Effector memory CD8-positive, alpha-beta T cell (primary cell): ENCODE results near the gene SGIP1.
"Not testable (repeated sequence)": the region's sequence is repeated elsewhere in the genome, so short reads cannot be mapped to it uniquely, and the experiment has no call there.

Experiments used
- ATAC-seq: fragments of 150-1000 bp; cut with Tn5 transposase; replicated peaks from 2 replicates; pipeline ENCODE4 v1.10.0; 2021; ENCODE audit warnings: mild to moderate bottlenecking, moderate library complexity
- DNase-seq, 3 experiments: peaks; one replicate each; pipeline ENCODE4 v3.0.0; 2021
- H3K27ac Mint-ChIP-seq, 2 donors: one replicate each; pipeline ENCODE4 v1.8.0; 2022; ENCODE audit warnings: mild to moderate bottlenecking in 2 of 2, mixed read lengths in 2 of 2, moderate library complexity in 2 of 2
- H3K27me3 Mint-ChIP-seq, 2 donors: one replicate each; pipeline ENCODE4 v1.8.0; 2022; ENCODE audit warnings: mixed read lengths in 2 of 2
- H3K36me3 Mint-ChIP-seq: one replicate; pipeline ENCODE4 v1.8.0; 2022; ENCODE audit warnings: mild to moderate bottlenecking, moderate library complexity, mixed read lengths; ENCODE audit not compliant: insufficient read depth
- H3K4me1 Mint-ChIP-seq, 2 donors: one replicate each; pipeline ENCODE4 v1.8.0; 2022; ENCODE audit warnings: low read depth in 2 of 2, mixed read lengths in 2 of 2
- H3K4me3 Mint-ChIP-seq, 2 donors: one replicate each; pipeline ENCODE4 v1.8.0; 2022; ENCODE audit warnings: mild to moderate bottlenecking in 2 of 2, mixed read lengths in 2 of 2, moderate library complexity in 2 of 2
- H3K9me3 Mint-ChIP-seq, 2 donors: one replicate each; pipeline ENCODE4 v1.8.0; 2022; ENCODE audit warnings: mixed read lengths in 2 of 2

The SGIP1 gene

GRCh38 chr1:66583021-66583420, 49.1 kb downstream of the SGIP1 start:
- no peak overlapping the region for H3K27ac Mint-ChIP-seq
- no peaks in the 10 kb centered on the region for H3K9me3 Mint-ChIP-seq
- no peak overlapping the region for H3K4me3 Mint-ChIP-seq
- peaks cover 17 to 46% of the 10 kb centered on the region in 2 donors for H3K27me3 Mint-ChIP-seq
- ATAC-seq = no peak
- H3K36me3 Mint-ChIP-seq = peaks cover 2% of the 10 kb centered on the region
- no peaks in the 10 kb centered on the region for H3K4me1 Mint-ChIP-seq
- no peak for DNase-seq

GRCh38 chr1:66585002-66585401, 51.0 kb downstream of the SGIP1 start:
- Mint-ChIP-seq H3K4me3 (no peak overlapping the region), H3K27ac (no peak overlapping the region), H3K4me1 (no peaks in the 10 kb centered on the region), H3K27me3 (peaks cover 17 to 40% of the 10 kb centered on the region in 2 donors), H3K9me3 (no peaks in the 10 kb centered on the region), H3K36me3 (peaks cover 2% of the 10 kb centered on the region)
- no peak for DNase-seq
- no peak for ATAC-seq

- no peak for DNase-seq
- H3K36me3 Mint-ChIP-seq = no peaks in the 10 kb centered on the region
- peaks cover 31 to 36% of the 10 kb centered on the region in 2 donors for H3K27me3 Mint-ChIP-seq
- no peak overlapping the region for H3K27ac Mint-ChIP-seq
- no peaks in the 10 kb centered on the region for H3K4me1 Mint-ChIP-seq
- no peak for ATAC-seq
- H3K4me3 Mint-ChIP-seq = no peak overlapping the region
- no peaks in the 10 kb centered on the region for H3K9me3 Mint-ChIP-seq
Observed at GRCh38 chr1:66589326-66589725, 55.4 kb downstream of the SGIP1 start.

- DNase-seq, H3K4me3 Mint-ChIP-seq, H3K27ac Mint-ChIP-seq, ATAC-seq, H3K36me3 Mint-ChIP-seq, H3K4me1 Mint-ChIP-seq, H3K9me3 Mint-ChIP-seq: not testable (repeated sequence)
- H3K27me3 Mint-ChIP-seq = peaks cover 38 to 49% of the 10 kb centered on the region in 2 donors
Observed at GRCh38 chr1:66592106-66592507, 58.2 kb downstream of the SGIP1 start.

GRCh38 chr1:66596191-66596590, 62.2 kb downstream of the SGIP1 start:
- no peak overlapping the region for H3K27ac Mint-ChIP-seq
- no peak overlapping the region for H3K4me3 Mint-ChIP-seq
- no peaks in the 10 kb centered on the region for H3K36me3 Mint-ChIP-seq
- no peaks in the 10 kb centered on the region for H3K9me3 Mint-ChIP-seq
- DNase-seq (no peak), ATAC-seq (no peak)
- H3K4me1 Mint-ChIP-seq = no peaks in the 10 kb centered on the region
- H3K27me3 Mint-ChIP-seq = peaks cover 54 to 62% of the 10 kb centered on the region in 2 donors

- H3K4me1 Mint-ChIP-seq = no peaks in the 10 kb centered on the region
- H3K36me3 Mint-ChIP-seq = no peaks in the 10 kb centered on the region
Observed at GRCh38 chr1:66597500-66597899, 63.5 kb downstream of the SGIP1 start.

GRCh38 chr1:66598670-66599069, 64.7 kb downstream of the SGIP1 start:
- no peaks in the 10 kb centered on the region for H3K9me3 Mint-ChIP-seq
- no peak for ATAC-seq
- DNase-seq = no peak
- no peaks in the 10 kb centered on the region for H3K4me1 Mint-ChIP-seq
- H3K27ac Mint-ChIP-seq = no peak overlapping the region
- H3K4me3 Mint-ChIP-seq = no peak overlapping the region
- peaks cover 45 to 54% of the 10 kb centered on the region in 2 donors for H3K27me3 Mint-ChIP-seq
- no peaks in the 10 kb centered on the region for H3K36me3 Mint-ChIP-seq

More at GRCh38 chr1:66597500-66597899, 63.5 kb downstream of the SGIP1 start:
- H3K9me3 Mint-ChIP-seq = no peaks in the 10 kb centered on the region
- H3K4me3 Mint-ChIP-seq = no peak overlapping the region
- DNase-seq = no peak
- no peak for ATAC-seq
- H3K27ac Mint-ChIP-seq = no peak overlapping the region
- peaks cover 49 to 55% of the 10 kb centered on the region in 2 donors for H3K27me3 Mint-ChIP-seq

- H3K4me3 Mint-ChIP-seq = no peak overlapping the region
- DNase-seq (no peak), ATAC-seq (no peak)
- peaks cover 44 to 54% of the 10 kb centered on the region in 2 donors for H3K27me3 Mint-ChIP-seq
- no peaks in the 10 kb centered on the region for H3K36me3 Mint-ChIP-seq
- H3K4me1 Mint-ChIP-seq = no peaks in the 10 kb centered on the region
- H3K27ac Mint-ChIP-seq = no peak overlapping the region
- H3K9me3 Mint-ChIP-seq = no peaks in the 10 kb centered on the region
Observed at GRCh38 chr1:66599346-66599745, 65.4 kb downstream of the SGIP1 start.

GRCh38 chr1:66599899-66600737, 66.2 kb downstream of the SGIP1 start:
- Mint-ChIP-seq H3K27me3 (peaks cover 36 to 48% of the 10 kb centered on the region in 2 donors), H3K4me1 (no peaks in the 10 kb centered on the region), H3K9me3 (no peaks in the 10 kb centered on the region), H3K27ac (no peak overlapping the region), H3K4me3 (no peak overlapping the region), H3K36me3 (no peaks in the 10 kb centered on the region)
- DNase-seq (no peak), ATAC-seq (no peak)

- peaks cover 12 to 16% of the 10 kb centered on the region in 2 donors for H3K27me3 Mint-ChIP-seq
- H3K9me3 Mint-ChIP-seq = no peaks in the 10 kb centered on the region
- H3K4me1 Mint-ChIP-seq = no peaks in the 10 kb centered on the region
- no peak overlapping the region for H3K4me3 Mint-ChIP-seq
- no peak for DNase-seq
- H3K36me3 Mint-ChIP-seq = no peaks in the 10 kb centered on the region
- no peak for ATAC-seq
- H3K27ac Mint-ChIP-seq = no peak overlapping the region
Observed at GRCh38 chr1:66605419-66605997, 71.6 kb downstream of the SGIP1 start.

- H3K27me3 Mint-ChIP-seq = peaks cover 11 to 21% of the 10 kb centered on the region in 2 donors
- ATAC-seq (no peak), DNase-seq (no peak)
- H3K27ac Mint-ChIP-seq = no peak overlapping the region
- no peaks in the 10 kb centered on the region for H3K36me3 Mint-ChIP-seq
- H3K4me3 Mint-ChIP-seq = no peak overlapping the region
- no peaks in the 10 kb centered on the region for H3K4me1 Mint-ChIP-seq
- no peaks in the 10 kb centered on the region for H3K9me3 Mint-ChIP-seq
Observed at GRCh38 chr1:66606362-66607065, 72.6 kb downstream of the SGIP1 start.

- H3K27ac Mint-ChIP-seq = no peak overlapping the region
- H3K9me3 Mint-ChIP-seq = no peaks in the 10 kb centered on the region
- H3K27me3 Mint-ChIP-seq = peaks cover 9 to 30% of the 10 kb centered on the region in 2 donors
- no peak for DNase-seq
- no peaks in the 10 kb centered on the region for H3K36me3 Mint-ChIP-seq
- no peak for ATAC-seq
- H3K4me3 Mint-ChIP-seq = no peak overlapping the region
- H3K4me1 Mint-ChIP-seq = no peaks in the 10 kb centered on the region
Observed at GRCh38 chr1:66607458-66607857, 73.5 kb downstream of the SGIP1 start.

- DNase-seq (no peak), ATAC-seq (no peak)
- Mint-ChIP-seq H3K9me3 (no peaks in the 10 kb centered on the region), H3K4me1 (no peaks in the 10 kb centered on the region), H3K27ac (no peak overlapping the region), H3K27me3 (peaks cover 9 to 23% of the 10 kb centered on the region in 2 donors), H3K4me3 (no peak overlapping the region), H3K36me3 (no peaks in the 10 kb centered on the region)
Observed at GRCh38 chr1:66613187-66613586, 79.2 kb downstream of the SGIP1 start.
